Measurements from ENCODE around the gene DNMBP.
A peak's percentile ranks its signal among the peaks of the same experiment; 100 is the strongest.
"Not testable (repeated sequence)": the region's sequence is repeated elsewhere in the genome, so short reads cannot be mapped to it uniquely, and the experiment has no call there.

DNMBP gene

DNA sequence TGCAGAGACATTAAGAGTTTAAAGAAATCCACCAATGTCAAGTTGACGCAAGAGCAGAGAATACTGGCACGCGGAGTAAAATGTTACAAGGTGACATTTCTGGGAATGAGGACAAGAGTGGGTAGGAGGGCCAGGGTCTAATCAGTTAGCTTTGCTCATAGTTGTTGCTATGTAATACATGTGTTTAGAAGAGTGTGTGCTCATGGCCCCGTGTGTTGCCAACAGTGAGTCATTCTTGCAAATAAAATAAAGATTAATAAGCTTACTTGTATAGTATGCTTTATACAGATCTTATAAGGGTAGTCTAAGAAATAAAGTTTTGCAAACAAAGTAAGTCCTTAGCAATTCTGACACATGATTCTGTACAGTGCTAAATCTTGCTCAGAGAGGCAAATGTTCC is 64.5 kb downstream of the DNMBP start:
- peak; percentile 62 for DNase-seq

DNA sequence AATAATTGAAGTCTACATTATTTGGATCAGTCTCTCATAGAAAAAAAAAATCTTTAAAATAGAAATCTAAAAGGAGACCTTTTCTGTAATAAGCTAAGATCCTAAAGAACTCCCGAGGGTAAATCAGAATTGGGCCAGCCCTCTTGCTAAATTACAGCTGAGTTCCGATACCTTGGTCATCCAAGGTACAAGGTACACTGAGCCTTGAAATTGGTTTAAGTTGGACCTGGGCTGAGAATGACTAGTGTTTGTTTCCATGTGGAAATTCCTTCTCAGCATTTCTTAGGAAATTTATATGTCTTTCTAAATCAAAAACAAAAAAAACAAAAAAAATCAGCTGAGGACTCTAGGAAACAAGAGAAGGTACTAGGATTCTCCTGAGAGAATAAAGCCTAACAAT is 64.9 kb downstream of the DNMBP start:
- DNase-seq = no peak

DNA sequence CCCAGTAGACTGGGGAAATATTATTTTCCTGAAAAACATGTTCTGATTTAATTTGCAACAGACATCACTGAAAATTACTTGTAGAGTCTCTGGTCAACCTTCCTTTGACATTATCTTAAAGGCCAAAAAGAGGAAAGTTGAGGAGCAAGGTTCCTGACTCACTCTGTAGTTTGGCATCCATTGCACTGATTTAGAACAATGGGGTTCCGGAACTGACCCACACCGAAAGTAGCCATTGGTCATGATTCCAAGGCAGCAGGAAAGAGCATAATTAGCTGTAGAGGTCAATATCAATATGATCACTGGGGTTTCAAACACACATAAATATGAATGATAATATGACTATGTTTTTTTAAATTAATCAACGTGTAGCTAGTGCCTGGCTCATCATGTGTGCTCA is 65.8 kb downstream of the DNMBP start:
- DNase-seq = no peak

DNA sequence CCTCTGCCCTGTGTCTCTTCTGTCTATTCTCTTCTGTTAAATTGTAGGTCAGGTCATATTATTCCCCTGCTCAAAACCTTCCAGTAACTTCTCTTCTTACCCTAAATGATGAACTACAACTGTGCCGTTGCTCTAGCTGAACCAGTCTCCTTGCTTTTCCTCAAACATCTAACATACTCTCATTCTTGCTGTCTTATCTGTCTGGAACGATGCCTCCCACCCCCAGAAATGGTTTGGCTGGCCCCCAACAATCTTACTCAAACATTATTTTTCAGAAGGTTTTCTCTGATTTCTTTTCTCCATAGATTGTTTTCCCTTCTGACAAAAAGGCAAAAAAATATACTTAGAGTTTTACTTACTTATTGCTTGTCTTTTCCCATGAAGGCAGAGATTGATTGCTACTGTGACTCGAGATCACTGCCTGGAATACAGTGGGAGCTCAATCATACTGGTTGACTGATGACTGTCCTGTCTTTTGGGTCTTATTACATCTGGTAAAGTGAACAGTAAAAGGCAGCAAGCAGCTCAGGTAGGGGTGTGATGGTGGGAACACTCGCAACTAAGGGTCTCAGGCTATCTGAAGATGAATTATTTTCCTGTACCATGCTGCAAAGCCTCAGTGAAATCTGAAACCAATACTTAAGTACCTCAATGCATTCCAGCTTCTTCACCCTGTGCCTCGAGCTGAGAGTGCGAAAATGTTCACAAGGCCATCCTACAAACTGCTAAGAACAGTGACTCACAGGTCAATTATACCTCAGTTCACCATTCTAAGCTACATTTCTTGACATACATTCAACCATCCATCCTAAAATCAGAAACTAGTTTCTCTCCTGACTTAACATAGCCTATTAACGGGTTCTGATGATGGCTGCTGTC is 67.6 kb downstream of the DNMBP start:
- no peak for DNase-seq

DNA sequence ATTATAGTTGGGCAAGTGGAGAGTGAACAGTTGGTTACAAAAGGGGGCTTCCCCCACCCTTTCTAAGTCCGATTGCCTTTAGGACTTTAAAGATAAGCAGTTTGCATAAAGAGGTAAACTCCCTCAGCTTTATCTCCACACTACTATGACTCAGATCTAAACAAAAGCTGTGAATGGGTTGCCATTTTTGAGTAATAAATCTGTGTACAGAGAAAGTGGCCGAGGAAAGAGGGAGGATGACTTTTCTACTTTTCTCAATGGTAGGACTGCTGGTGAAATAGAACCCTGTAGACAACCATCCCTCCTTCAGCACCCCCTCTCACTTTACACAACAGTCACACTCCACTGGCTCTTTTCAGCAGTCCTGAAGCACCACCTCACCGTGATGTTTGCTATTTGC is 71.2 kb downstream of the DNMBP start:
- DNase-seq = no peak

DNA sequence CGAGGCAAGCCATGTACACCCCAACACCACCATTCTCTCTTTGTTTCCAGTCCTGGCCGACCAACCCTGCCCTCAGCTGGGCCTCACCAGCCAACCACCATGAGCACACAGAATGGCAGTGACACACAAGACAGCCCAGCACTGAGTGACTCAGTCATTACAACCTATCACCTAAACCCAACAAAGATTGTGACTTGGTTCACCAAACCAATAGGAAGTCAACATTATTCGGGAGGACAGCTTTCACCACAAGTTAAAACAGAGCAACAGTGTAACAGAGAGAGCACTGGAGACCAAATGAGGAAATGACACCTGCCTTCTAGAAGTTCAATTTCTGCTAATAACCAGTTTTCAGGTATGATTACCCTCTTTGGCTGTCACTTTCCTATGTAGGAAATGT is 72.1 kb downstream of the DNMBP start:
- no peak for DNase-seq

DNA sequence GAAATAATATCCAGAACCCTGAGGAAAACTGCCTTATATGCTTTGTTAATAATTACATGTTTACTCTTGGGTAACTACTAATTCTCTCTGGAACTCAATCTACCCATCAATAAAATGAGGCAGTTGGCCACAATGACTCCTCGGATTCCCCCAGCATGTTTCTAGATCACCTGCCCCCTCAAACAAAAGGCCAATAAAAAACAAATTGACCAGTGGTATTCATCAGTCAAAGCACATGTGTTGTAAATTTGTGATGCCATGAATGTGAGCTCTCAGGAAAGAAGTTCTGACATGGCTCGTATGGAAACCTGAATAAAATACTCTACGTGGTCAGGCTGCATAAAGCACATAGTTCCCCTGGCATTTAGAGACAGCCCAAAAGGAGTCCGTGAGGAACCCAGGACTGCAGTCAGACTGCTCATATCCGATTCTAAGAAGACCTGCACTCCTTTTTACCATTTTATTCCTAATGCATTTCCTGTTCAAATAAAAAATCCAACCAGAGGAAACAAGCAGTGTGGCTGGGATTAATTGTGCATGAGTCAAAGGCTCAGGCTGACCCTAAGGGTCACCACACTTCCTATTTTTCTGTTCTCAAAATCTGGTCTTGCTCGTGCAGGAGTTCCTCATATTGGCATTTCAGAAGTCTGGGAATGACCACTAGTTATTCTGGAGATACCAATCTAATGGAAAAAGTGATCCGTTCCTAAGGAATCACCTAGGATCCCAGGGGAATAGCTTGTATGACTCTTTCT is 77.4 kb downstream of the DNMBP start:
- not testable (repeated sequence) for DNase-seq

DNA sequence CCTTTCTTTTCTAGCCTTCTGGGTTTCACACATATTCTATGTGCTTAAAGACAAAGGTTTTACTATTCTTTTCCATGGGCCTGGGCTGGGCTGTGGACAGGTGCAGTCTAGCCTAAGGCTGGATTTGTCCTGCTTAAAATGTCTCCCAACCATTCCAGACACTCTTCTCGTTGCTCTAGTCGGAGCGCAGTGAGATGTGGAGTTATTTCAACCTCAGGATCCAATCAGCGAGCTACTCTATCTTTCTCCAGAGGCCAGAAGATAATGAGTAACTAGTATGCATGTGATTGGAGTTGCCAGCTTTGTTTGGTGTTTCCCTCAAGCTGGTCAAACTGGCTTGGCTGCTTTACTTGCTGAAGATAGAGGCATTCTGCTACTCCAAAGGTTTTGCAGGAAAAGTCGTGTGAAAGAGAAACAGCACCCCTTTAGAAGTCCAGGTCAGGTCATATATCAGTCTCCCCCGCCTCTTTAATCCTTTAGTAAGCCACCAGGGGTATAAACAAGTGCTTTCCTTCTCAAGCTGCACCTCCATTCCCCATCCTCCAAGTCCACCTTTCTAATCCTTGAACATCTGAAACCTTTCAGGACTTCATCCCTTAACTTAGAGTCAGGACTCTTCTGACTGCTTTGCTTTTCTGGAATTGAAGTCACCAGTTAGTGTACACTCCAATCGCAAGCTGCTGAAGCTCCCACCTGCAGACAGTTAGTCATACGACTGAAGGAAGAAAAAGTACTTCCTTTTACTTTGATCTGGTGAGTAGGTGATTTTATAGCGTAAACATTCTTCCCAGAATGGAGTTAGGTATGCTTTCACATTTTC is 78.8 kb downstream of the DNMBP start:
- DNase-seq = no peak

DNA sequence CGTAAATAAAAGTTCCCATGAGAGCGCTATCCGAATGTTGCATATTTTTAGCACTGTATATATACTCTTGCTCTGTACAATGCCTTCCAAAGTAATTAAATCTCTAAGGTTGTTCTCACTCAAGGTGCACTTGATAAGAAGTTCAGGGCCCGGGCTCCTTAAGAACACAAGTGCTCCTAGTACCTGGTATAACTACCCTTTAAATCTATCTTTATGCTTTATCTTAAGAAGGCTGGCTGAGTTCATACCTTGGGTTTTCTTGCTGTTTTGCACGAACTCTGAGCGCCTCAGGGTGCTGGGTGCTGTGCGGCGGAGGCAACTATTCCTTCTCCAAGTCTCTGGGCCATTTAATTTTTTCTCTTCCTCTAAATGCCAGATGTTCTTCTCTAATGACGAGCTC is 80.4 kb downstream of the DNMBP start:
- no peak for DNase-seq

DNA sequence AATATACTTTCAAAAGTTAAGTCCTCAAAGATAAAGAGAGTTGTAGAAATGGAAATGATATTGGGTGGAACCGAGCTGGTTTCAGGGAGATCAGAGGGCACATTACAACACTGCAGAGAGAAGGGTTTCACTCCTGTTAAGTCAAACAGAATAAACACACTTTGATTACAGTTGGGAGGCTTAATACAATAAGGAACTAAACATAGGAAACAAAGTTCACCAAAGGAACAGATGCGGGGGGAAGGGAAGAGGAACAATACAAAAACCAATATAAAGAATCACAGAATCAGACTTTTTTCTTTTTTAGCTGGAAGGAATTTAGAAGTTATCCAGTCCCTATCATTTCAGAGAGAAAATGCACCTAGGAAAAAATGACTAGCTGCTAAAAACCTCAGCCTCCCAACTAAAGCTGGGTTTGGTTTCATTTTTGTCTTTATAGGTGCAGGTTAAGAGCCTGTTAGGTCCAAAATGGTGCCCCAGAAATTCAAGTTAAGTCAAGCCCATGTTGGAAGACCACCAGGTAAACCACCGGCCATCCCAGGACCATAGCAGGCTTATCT is 81.9 kb downstream of the DNMBP start:
- DNase-seq = no peak

DNA sequence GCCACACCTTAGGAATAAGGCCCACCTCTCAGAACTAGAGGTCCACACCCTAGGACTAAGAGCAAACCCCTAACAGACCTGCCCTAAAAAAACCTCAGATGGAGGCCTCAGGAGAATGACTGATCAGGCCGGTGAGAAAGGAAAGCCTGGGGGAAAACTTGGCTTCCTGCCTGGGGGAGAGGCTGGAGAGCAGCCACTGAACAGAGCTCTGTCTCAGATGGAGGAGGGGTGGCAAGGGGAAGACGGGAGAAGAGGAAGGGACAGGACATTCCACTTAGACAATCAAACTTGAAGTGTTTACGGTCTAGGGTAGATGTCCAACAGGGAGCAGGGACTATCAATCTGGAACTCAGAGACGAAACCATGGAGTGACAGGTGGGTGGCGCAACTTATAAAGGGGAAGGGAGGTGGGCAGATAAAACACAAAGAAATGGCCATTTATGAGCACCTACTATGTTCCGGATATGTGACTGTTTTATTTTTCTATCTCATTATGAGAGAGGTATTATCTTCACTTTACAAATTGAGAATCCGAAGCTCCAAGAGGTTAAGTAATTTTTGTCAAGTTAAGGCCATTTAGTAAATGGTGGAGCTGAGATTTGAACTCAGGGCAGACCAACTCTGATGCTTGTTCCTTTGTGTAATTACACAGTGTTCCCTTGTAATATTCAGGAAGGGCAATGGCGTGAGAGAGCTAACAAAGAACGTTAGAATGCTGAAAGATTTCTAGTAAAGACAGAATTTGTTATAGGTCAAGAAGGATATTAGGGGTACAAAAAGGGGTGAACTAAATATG is 82.6 kb downstream of the DNMBP start:
- DNase-seq = no peak

DNA sequence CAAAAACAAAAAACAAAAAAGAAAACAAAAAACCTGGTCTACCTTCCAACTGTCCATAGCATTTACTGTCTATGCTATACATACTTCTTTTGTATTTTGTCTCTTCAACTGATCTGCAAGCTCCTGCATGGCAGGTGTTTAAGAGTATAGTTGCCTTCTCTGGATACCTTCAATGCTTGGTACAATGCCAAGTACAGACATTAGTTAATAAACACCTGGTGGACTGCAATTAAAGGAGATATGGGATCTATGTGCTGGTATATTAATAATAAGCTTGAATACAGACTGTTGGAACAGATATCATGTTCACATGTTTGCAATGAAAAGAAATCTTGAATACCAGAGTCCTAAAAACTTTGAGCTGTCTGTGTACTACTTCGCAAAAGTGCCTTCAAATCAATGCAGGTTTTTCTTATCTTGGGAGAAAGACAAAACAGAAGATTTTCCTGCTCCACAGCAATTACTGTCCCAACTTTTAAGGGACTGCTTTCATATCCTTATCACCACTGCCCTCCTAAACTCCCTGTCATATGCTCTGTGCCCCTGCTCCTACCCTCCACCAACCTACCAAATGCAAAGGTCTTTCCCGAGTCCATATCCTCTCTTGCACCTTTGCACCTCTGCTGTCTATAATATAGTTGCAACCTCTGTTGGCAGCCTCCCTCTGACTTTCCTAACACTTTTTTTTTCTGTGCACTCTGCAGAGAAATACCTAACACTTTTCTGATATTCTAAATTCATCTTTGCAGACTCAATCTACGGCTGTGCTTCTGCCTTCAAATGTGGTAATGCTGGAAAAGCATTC is 85.1 kb downstream of the DNMBP start:
- DNase-seq = no peak

DNA sequence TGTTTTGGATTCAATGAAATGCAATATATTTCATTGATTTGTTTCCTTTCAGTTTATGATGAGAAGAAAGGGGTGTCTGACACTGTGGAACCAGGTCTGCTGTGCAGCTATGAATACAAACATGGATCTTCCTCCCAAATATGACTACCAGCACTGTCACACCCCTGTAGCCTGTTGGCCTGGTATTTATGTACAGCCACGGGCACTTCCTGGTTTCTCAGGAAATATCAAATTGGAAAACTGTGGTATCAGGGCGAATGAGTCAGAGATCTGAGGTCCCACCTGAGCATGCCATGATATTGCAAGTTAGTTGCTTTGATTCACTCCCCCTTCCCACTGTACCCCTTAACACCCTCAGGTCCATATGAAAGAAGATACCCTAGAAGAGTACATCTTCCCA is 87.8 kb downstream of the DNMBP start:
- DNase-seq = no peak

DNA sequence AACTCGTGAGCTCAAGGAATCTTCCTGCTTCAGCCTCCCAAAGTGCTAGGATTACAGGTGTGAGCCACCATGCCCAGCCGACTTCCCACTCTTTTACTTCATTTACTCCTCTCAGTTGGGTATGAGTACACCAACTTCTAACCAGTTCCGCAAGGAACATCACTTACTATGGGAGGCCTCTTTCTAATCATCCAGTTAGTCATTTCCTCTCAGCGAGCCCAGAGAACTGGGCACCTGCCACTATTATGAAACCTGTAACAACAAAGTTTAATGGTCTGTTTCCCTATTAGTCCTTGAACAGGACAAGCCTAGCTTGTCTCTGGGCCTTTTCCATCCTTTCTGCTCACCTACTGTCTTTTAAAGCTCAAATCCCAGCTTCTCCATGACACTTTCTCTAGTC is 88.8 kb downstream of the DNMBP start:
- DNase-seq = no peak

DNA sequence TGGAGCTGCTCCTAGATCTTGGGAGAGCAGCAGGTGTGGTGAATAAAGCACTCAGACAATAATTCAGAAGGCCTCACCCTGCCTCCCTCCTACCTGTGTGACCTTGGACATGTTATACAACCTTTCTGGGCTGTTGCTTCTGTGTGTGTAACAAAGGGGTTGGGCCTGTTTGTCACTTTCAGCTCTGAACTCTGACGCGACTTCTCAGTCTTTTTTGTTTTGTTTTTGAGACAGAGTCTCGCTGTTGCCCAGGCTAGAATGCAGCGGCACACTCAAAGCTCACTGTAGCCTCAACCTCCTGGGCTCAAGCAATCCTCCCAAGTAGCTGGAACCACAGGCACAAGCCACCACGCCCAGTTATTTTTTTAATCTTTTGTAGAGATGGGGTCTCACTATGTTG is 89.3 kb downstream of the DNMBP start:
- no peak for DNase-seq

DNA sequence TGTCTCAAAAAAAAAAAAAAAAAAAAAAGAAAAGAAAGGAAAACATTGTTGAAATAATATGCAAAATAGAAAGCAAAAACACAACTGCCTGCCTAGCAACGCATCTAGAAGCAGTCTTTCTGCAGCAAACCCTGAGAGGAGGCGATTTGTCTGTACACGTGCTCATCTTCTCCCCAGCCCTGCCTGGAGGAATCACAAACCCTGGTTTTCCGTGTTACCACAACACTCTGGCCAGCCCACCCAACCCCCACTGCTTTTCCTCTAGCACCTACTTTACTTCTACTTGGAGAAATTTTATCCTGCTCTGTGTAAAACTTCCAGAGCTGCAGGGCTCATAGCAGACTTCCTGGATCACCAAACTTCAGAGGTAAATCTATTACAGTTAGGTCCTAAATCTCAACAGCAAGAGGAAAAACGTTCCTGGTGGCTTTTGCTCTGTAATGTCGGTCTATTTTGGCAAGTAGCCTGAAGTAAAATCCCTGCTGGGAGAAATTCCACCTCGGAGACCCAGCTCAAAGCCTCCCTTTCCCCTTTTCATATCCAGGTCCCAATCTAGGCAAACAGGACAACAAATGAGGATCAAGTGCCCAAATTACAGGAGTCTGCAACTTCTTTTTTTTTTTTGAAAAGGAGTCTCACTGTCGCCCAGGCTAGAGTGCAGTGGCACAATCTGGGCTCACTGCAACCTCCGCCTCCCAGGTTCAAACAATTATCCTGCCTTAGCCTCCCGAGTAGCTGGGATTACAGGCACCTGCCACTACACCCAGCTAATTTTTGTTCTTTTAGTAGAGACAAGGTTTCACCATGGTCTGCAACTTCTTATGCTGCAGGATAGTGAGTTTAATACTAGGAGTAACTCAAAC is 91.6 kb downstream of the DNMBP start:
- DNase-seq = peak; percentile 62

DNA sequence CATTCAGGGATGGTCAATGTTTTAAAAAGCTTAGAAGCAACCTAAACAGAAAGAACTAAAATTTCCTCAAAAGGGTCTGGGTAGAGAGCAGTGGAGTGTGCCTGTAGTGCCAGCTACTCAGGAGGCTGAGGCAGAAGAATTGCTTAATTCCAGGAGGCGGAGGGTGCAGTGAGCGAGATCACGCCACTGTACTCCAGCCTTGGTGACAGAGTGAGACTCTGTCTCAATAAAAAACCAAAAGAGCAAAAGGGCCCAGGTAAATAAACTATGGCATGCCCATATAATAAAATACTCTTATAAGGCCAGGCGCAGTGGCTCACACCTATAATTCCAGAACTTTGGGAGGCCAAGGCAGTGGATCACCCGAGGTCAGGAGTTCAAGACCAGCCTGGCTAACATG is 93.0 kb downstream of the DNMBP start:
- no peak for DNase-seq

DNA sequence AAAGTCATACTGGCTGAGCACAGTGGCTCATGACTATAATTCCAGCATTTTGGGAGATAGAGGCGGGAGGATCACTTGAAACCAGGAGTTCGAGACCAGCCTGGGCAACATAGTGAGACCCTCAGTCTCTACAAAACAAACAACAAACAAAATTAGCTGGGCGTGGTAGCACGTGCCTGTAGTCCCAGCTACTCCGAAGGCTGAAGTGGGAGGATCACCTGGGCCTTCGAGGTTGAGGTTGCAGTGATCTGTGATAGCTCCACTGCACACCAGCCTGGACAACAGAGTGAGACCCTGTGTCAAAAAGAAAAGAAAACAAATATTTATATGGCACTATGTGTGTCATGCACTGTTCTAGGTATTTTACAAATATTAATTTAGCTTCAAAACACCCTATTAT is 94.3 kb downstream of the DNMBP start:
- DNase-seq = no peak

DNA sequence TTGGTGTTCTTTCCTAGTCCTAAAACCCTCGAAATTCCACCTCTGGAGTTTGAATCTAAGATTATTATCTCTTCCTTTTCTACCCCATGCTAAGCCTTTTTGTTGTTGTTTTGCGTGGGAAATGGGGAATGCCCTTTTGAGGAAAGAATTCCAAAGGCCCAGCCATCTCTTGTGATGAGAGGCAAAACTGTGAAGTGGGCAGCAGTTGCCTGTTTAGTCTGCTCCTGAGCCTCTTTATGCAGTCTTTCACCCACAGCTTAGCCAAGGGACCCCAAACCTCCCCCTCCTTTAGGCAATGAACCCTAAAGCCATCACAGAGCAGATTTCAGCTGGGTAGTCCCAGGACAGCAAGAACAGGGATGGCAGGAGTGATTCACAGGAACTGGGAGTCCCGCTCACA is 95.5 kb downstream of the DNMBP start:
- no peak for DNase-seq

DNA sequence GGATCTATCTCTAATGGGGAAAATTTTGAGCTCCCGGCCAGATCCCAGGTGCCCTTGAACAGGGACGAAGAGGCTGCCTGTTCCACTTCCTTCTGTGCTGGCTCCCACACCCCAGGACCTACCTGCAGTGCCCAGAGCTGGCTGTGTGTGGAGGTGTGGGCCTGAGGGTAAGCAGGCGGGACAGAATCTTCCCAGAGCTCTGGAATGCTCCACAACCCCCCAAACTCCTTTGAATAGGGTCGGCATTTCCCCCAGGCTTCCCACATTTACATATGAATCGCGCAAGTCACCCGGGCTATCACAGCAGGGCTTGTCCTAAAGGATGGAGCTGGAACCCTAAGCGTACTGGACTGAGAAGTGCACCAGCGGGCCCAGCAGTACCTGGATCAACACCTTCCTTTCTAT is 95.9 kb downstream of the DNMBP start:
- DNase-seq = no peak
